H1 (cell line): ENCODE measurements around the gene PAOX. TPM values are rescaled to one million over a fixed set of nuclear protein-coding genes. Genes with fewer than 3 reads are reported as not detected.

Experiments used
- CTCF ChIA-PET: fragments of 300-600 bp; sonication (Branson Sonifier 250); formaldehyde crosslinking; loops from one replicate; lab custom pipeline; 2021; ENCODE audit not compliant: partially characterized antibody; lab: Charles Lee
- POLR2A ChIA-PET: fragments of 300-600 bp; sonication (Branson Sonifier 250); formaldehyde crosslinking; loops from one replicate; lab custom pipeline; 2021; ENCODE audit warnings: inconsistent platforms; ENCODE audit not compliant: partially characterized antibody; lab: Charles Lee
- DNase-seq, 2 experiments: peaks; one replicate each; pipeline versions ENCODE4 v3.0.0 to v3.0.0-alpha.2; 2010 to 2022; ENCODE audit warnings: low spot score in 2 of 2, low read depth in 1 of 2, mixed read lengths in 1 of 2
- FAIRE-seq: peaks from 2 replicates; lab custom pipeline; 2011; peaks lifted over from hg19 to GRCh38; lab: Jason Lieb, UNC
- H2AFZ ChIP-seq: 2 replicates; pipeline ENCODE4 v1.8.1; 2012; ENCODE audit warnings: low read length, inconsistent platforms
- H2AK5ac ChIP-seq: 2 replicates; pipeline ENCODE4 v1.6.1; 2013; ENCODE audit warnings: low read depth, low read length
- H2BK120ac ChIP-seq: replicated peaks from 2 replicates; pipeline ENCODE3; 2013; ENCODE audit warnings: low read depth, low read length, inconsistent platforms
- H2BK12ac ChIP-seq: 2 replicates; pipeline ENCODE4 v1.6.1; 2013; ENCODE audit warnings: low read depth, low read length
- H2BK15ac ChIP-seq: 2 replicates; pipeline ENCODE4 v1.6.1; 2013; ENCODE audit warnings: low read length
- H2BK20ac ChIP-seq: 2 replicates; pipeline ENCODE4 v1.6.1; 2013; ENCODE audit warnings: low read length
- H2BK5ac ChIP-seq: 2 replicates; pipeline ENCODE4 v1.6.1; 2013; ENCODE audit warnings: low read depth, low read length
- H3K14ac ChIP-seq: 2 replicates; pipeline ENCODE4 v1.6.1; 2013; ENCODE audit warnings: inconsistent platforms; ENCODE audit not compliant: insufficient read length
- H3K18ac ChIP-seq: 2 replicates; pipeline ENCODE4 v1.6.1; 2013; ENCODE audit warnings: low read length; ENCODE audit errors: extremely low read depth
- H3K23ac ChIP-seq: 2 replicates; pipeline ENCODE4 v1.6.1; 2013; ENCODE audit warnings: inconsistent platforms; ENCODE audit not compliant: insufficient read length
- H3K23me2 ChIP-seq: 2 replicates; pipeline ENCODE4 v1.6.1; 2013; ENCODE audit warnings: low read depth, low read length
- H3K27ac ChIP-seq: 2 replicates; pipeline ENCODE4 v1.6.1; 2011; ENCODE audit warnings: low read depth, low read length, inconsistent platforms
- H3K27me3 ChIP-seq, 4 experiments: replicated peaks in 1 of 4; 1 replicate in 1 of 4; 2 replicates in 3 of 4; pipeline versions ENCODE4 v1.6.1 to v1.8.1; 2011 to 2013; ENCODE audit warnings: low read length in 3 of 4, mild to moderate bottlenecking in 3 of 4, inconsistent platforms in 2 of 4, mixed read lengths in 2 of 4, moderate library complexity in 1 of 4; ENCODE audit not compliant: control insufficient read depth in 3 of 4, insufficient read depth in 3 of 4; ENCODE audit errors: extremely low read depth in 1 of 4
- H3K36me3 ChIP-seq, 4 experiments: 2 replicates each; pipeline versions ENCODE4 v1.6.1 to v1.8.1; 2011 to 2013; ENCODE audit warnings: mild to moderate bottlenecking in 4 of 4, low read length in 3 of 4, moderate library complexity in 2 of 4, control low read depth in 1 of 4, inconsistent platforms in 1 of 4; ENCODE audit not compliant: insufficient read depth in 4 of 4, control insufficient read depth in 2 of 4
- H3K4ac ChIP-seq: replicated peaks from 2 replicates; pipeline ENCODE3; 2013; ENCODE audit warnings: low read length, low read depth, mixed read lengths, inconsistent platforms; ENCODE audit not compliant: insufficient read length
- H3K4me1 ChIP-seq, 4 experiments: replicated peaks in 1 of 4; 1 replicate in 1 of 4; 2 replicates in 3 of 4; pipeline versions ENCODE4 v1.6.1 to v1.8.1; 2011 to 2013; ENCODE audit warnings: low read length in 3 of 4, inconsistent platforms in 2 of 4, mixed read lengths in 1 of 4; ENCODE audit not compliant: insufficient read depth in 4 of 4, control insufficient read depth in 3 of 4
- H3K4me2 ChIP-seq, 2 experiments: 2 replicates each; pipeline versions ENCODE4 v1.6.1 to v1.8.1; 2011 to 2013; ENCODE audit warnings: low read depth in 2 of 2, low read length in 2 of 2, control low read depth in 1 of 2, inconsistent platforms in 1 of 2, mild to moderate bottlenecking in 1 of 2; ENCODE audit not compliant: insufficient read depth in 1 of 2
- H3K4me3 ChIP-seq, 4 experiments: fragments of 200-600, 300-600 bp in 1 of 4; sonication (generic), shearing (Covaris generic), sonication (Bioruptor Twin) in 1 of 4; 2 replicates each; pipeline versions ENCODE4 v1.5.1 to v1.8.1; 2011 to 2016; ENCODE audit warnings: low read length in 4 of 4, low read depth in 3 of 4, control low read depth in 2 of 4, inconsistent platforms in 2 of 4, mild to moderate bottlenecking in 2 of 4, mixed read lengths in 1 of 4, moderate library complexity in 1 of 4; ENCODE audit not compliant: insufficient read depth in 2 of 4; ENCODE audit errors: extremely low read depth in 1 of 4
- H3K56ac ChIP-seq: replicated peaks from 2 replicates; pipeline ENCODE3; 2013; ENCODE audit warnings: low read depth, mild to moderate bottlenecking, mixed read lengths, low read length, inconsistent platforms; ENCODE audit not compliant: insufficient read length
- H3K79me1 ChIP-seq: 2 replicates; pipeline ENCODE4 v1.6.1; 2013; ENCODE audit warnings: low read depth, low read length, control low read depth
- H3K79me2 ChIP-seq, 2 experiments: 2 replicates each; pipeline versions ENCODE4 v1.6.1 to v1.8.1; 2012 to 2013; ENCODE audit warnings: low read length in 2 of 2, mild to moderate bottlenecking in 2 of 2, inconsistent platforms in 1 of 2; ENCODE audit not compliant: insufficient read depth in 2 of 2, control insufficient read depth in 1 of 2
- H3K9ac ChIP-seq, 4 experiments: replicated peaks in 1 of 4; 1 replicate in 1 of 4; 2 replicates in 3 of 4; pipeline versions ENCODE4 v1.6.1 to v1.8.1; 2011 to 2013; ENCODE audit warnings: low read depth in 3 of 4, low read length in 3 of 4, control low read depth in 2 of 4, mild to moderate bottlenecking in 2 of 4, moderate library complexity in 2 of 4, inconsistent platforms in 1 of 4; ENCODE audit errors: extremely low read depth in 1 of 4
- H3K9me3 ChIP-seq, 2 experiments: 2 replicates each; pipeline versions ENCODE4 v1.6.1 to v1.8.1; 2012 to 2013; ENCODE audit warnings: mild to moderate bottlenecking in 2 of 2, moderate library complexity in 2 of 2, control low read depth in 1 of 2, inconsistent platforms in 1 of 2, low read depth in 1 of 2, low read length in 1 of 2, mixed read lengths in 1 of 2; ENCODE audit not compliant: insufficient read depth in 2 of 2
- H4K20me1 ChIP-seq, 2 experiments: replicated peaks in 1 of 2; 2 replicates each; pipeline versions ENCODE3 to v1.8.1; 2011 to 2013; ENCODE audit warnings: inconsistent platforms in 2 of 2, low read length in 2 of 2, mild to moderate bottlenecking in 1 of 2; ENCODE audit not compliant: insufficient read depth in 2 of 2, control insufficient read depth in 1 of 2
- H4K5ac ChIP-seq: 2 replicates; pipeline ENCODE4 v1.6.1; 2013; ENCODE audit warnings: low read length, low read depth, mixed read lengths, inconsistent platforms; ENCODE audit not compliant: insufficient read length
- H4K8ac ChIP-seq: 2 replicates; pipeline ENCODE4 v1.8.0; 2013; ENCODE audit warnings: mild to moderate bottlenecking, moderate library complexity, low read length, inconsistent platforms; ENCODE audit not compliant: insufficient read depth; ENCODE audit errors: extremely low read depth
- H4K91ac ChIP-seq: replicated peaks from 2 replicates; pipeline ENCODE3; 2013; ENCODE audit warnings: low read length, mixed read lengths, inconsistent platforms; ENCODE audit not compliant: insufficient read length
- CHD2 ChIP-seq: IDR thresholded peaks from 2 replicates; pipeline ENCODE4 v1.6.1; 2012; ENCODE audit warnings: low read length, improper control_type of control experiment
- KDM1A ChIP-seq: fragments of 200-600, 300-600 bp; sonication (generic); IDR thresholded peaks from 2 replicates; pipeline ENCODE4 v1.7.1; 2016; ENCODE audit warnings: mild to moderate bottlenecking, low read length, borderline replicate concordance
- NRF1 ChIP-seq: IDR thresholded peaks from 2 replicates; pipeline ENCODE4 v1.6.1; 2011; ENCODE audit warnings: mild to moderate bottlenecking, low read depth, low read length, improper control_type of control experiment
- POLR2AphosphoS5 ChIP-seq: IDR thresholded peaks from 2 replicates; pipeline ENCODE4 v1.6.1; 2011; ENCODE audit warnings: low read depth, low read length
- SAP30 ChIP-seq: fragments of 300-600 bp; sonication (generic); IDR thresholded peaks from 2 replicates; pipeline ENCODE4 v1.7.1; 2012; ENCODE audit warnings: low read length, moderate library complexity, mild to moderate bottlenecking, inconsistent platforms; ENCODE audit not compliant: insufficient read depth, insufficient replicate concordance
- SP2 ChIP-seq: IDR thresholded peaks from 2 replicates; pipeline ENCODE4 v1.6.1; 2012; ENCODE audit warnings: mild to moderate bottlenecking, low read length, inconsistent platforms
- SUZ12 ChIP-seq: fragments of 200-600 bp; sonication (generic); IDR thresholded peaks from 2 replicates; pipeline ENCODE4 v1.6.1; 2012; ENCODE audit warnings: mild to moderate bottlenecking, inconsistent platforms, low read length, moderate library complexity, mixed read lengths
- ZNF274 ChIP-seq: IDR thresholded peaks from 2 replicates; pipeline ENCODE4 v1.7.0; 2012; ENCODE audit warnings: low read length, borderline replicate concordance; ENCODE audit errors: extremely low read depth
- WGBS, 2 experiments: shearing (Covaris generic) in 1 of 2; methylation state at CpG; one replicate each; pipeline versions ENCODE4 v1.1.6 to v1.1.7; 2013 to 2015; ENCODE audit warnings: low lambda C conversion rate in 2 of 2, mixed read lengths in 2 of 2, inconsistent platforms in 1 of 2, low coverage in 1 of 2, missing lambda C conversion rate in 1 of 2; ENCODE audit not compliant: insufficient replicate concordance in 2 of 2, insufficient coverage in 1 of 2, insufficient read length in 1 of 2; ENCODE audit errors: extremely low coverage in 1 of 2, missing lambda C conversion rate in 1 of 2; 5-methylcytosine and 5-hydroxymethylcytosine counted together
- polyA plus RNA-seq, 7 experiments: library from polyadenylated mRNA; depleted of rRNA in 3 of 7; stranded (reverse) in 5 of 7; unstranded in 2 of 7; fragments of >200 nt in 5 of 7; fragments of 200-250 nt in 2 of 7; gene quantifications; 1 replicate in 5 of 7; 2 replicates in 1 of 7; 4 replicates in 1 of 7; pipeline versions ENCODE4 v1.2.1 to v1.2.3, GENCODE V29; 2011 to 2013; ENCODE audit warnings: missing spikeins in 2 of 7, mixed read lengths in 2 of 7
- total RNA-seq: library from RNA; stranded (reverse); fragmentation: NEBNext Ultra II Directional; extraction: Animal tissue kit (Norgen Biotek cat#: 25700); gene quantifications from 2 replicates; pipeline ENCODE4 v1.2.1, GENCODE V29; 2021

The PAOX gene
- total and polyA plus RNA-seq, 2 of the 8 experiments (the other 6 are each of a cell fraction or from before 2014, with no cell fraction given) = 3.7 to 4.3 TPM

DNA sequence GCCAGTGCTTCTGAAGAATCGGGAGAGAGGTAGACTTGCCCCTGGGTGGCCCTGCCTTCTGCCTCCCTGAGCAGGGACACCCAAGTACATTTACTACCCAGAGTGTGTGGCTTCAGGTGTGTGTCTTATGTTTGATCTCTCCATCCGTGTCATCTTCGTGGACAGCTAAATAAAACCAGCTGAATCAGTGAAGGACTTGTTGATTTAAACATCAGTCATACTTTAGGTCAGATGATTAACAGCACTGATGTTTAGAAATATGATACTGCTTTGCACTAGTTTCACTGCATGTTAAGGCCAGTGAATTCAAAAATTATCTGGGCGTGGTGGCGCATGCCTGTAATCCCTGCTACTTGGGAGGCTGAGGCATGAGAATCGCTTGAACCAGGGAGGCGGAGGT lies 18.9 kb downstream of the PAOX start:
- Histone ChIP-seq H3K36me3 (peaks cover 8 to 58% (median 31%) of the 10 kb centered on the region in 4 experiments; a peak in 7 of 8 replicates), H4K20me1 (peaks cover 0 to 12% of the 10 kb centered on the region in 2 experiments), H3K4me1 (peaks cover 0 to 3% (median 0%) of the 10 kb centered on the region in 4 experiments; a peak in 3 of 7 replicates), H3K4me3 (no peak overlapping the region), H2BK12ac (no peak overlapping the region), H2AK5ac (no peak overlapping the region), H4K5ac (no peak overlapping the region), H3K23me2 (0 out of 2 replicates have a peak, but pooled peaks cover 2% of the 10 kb centered on the region), H3K23ac (no peak overlapping the region), H3K56ac (no peak overlapping the region), H4K91ac (no peak overlapping the region), H2BK5ac (no peak overlapping the region), H3K4me2 (no peak overlapping the region), H2BK120ac (no peak overlapping the region), H2BK15ac (no peak overlapping the region), H3K27ac (no peak overlapping the region), H2AFZ (no peak overlapping the region), H3K27me3 (no peaks in the 10 kb centered on the region), H3K9me3 (no peaks in the 10 kb centered on the region), H2BK20ac (no peak overlapping the region), H3K14ac (no peak overlapping the region), H3K4ac (no peak overlapping the region), H3K79me1 (peaks cover 7% of the 10 kb centered on the region), H4K8ac (no peak overlapping the region), H3K9ac (no peak overlapping the region), H3K18ac (no peak overlapping the region), H3K79me2 (peaks cover 0 to 25% of the 10 kb centered on the region in 2 experiments; a peak in 2 of 4 replicates)
- ChIA-PET POLR2A (interaction anchor here (1.5 kb wide), 1 partner anchor 22 kb away, joined by 4 read pairs; no protein-coding TSS in a partner anchor), CTCF (no interaction called here)
- FAIRE-seq = no peak
- TF ChIP-seq ZNF274 (no peak), NRF1 (no peak), CHD2 (no peak), SUZ12 (no peak), KDM1A (no peak), POLR2AphosphoS5 (no peak), SAP30 (no peak), SP2 (no peak)
- no peak for DNase-seq
- WGBS, 2 experiments = 94% methylated on average over 7 of the region's 7 CpGs; no CpG with 5 or more reads in 1 of the 2 experiments
